HepG2 (cell line): ENCODE data around the gene VPS18. TPM values are rescaled to one million over a fixed set of nuclear protein-coding genes. Genes with fewer than 3 reads are reported as not detected.

Source experiments
- ATAC-seq: fragments of 200-7000 bp; cut with Tn5 transposase; 3 replicates; pipeline ENCODE4 v1.9.1; 2020; ENCODE audit warnings: mild to moderate bottlenecking, moderate library complexity
- BruUV-seq: library from RNA; stranded (reverse); fragments of 400-500 nt; replicated peaks from 2 replicates; lab custom pipeline; 2021; lab: Mats Ljungman, UMichigan
- CTCF ChIA-PET: fragments of 300-600 bp; formaldehyde crosslinking; extraction: SDS; loops from one replicate; lab custom pipeline; 2021; ENCODE audit warnings: low total read pairs, inconsistent platforms, low intra/inter-chr PET ratio; lab: Yijun Ruan, JAX
- POLR2A ChIA-PET: fragments of 350-600 bp; sonication (Branson Sonifier 250); formaldehyde crosslinking; loops from one replicate; lab custom pipeline; 2020; ENCODE audit warnings: antibody characterized with exemption, inconsistent platforms; lab: Yijun Ruan, JAX
- DNase-seq: peaks from one replicate; pipeline ENCODE4 v3.0.0-alpha.2; 2015; ENCODE audit warnings: low spot score
- FAIRE-seq: peaks from 3 replicates; lab custom pipeline; 2011; peaks lifted over from hg19 to GRCh38; lab: Jason Lieb, UNC
- H2AFZ ChIP-seq: one replicate; pipeline ENCODE4 v1.6.1; 2011; ENCODE audit warnings: low read length, inconsistent platforms
- H3K27ac ChIP-seq: fragments of 300-600 bp; 3 replicates; pipeline ENCODE4 v1.8.0; 2011; ENCODE audit warnings: mixed run types, mild to moderate bottlenecking, mixed read lengths, low read length, inconsistent platforms; ENCODE audit not compliant: insufficient read depth; ENCODE audit errors: extremely low read length
- H3K27me3 ChIP-seq, 2 experiments: fragments of 200-600 bp in 1 of 2; 2 replicates in 1 of 2; 3 replicates in 1 of 2; pipeline versions ENCODE4 v1.6.0 to v1.8.0; 2011; ENCODE audit warnings: low read length in 2 of 2, mild to moderate bottlenecking in 2 of 2, moderate library complexity in 2 of 2, inconsistent platforms in 1 of 2; ENCODE audit not compliant: insufficient read depth in 2 of 2, control insufficient read depth in 1 of 2
- H3K36me3 ChIP-seq, 2 experiments: fragments of 200-600 bp in 1 of 2; replicated peaks in 1 of 2; 2 replicates in 1 of 2; 3 replicates in 1 of 2; pipeline versions ENCODE4 v1.5.1 to v1.8.0; 2011; ENCODE audit warnings: low read length in 2 of 2, inconsistent platforms in 1 of 2; ENCODE audit not compliant: insufficient read depth in 2 of 2, control insufficient read depth in 1 of 2
- H3K4me1 ChIP-seq: 2 replicates; pipeline ENCODE4 v1.5.1; 2012; ENCODE audit warnings: low read length, inconsistent platforms; ENCODE audit not compliant: insufficient read depth
- H3K4me2 ChIP-seq: 2 replicates; pipeline ENCODE4 v1.6.0; 2011; ENCODE audit warnings: low read depth, low read length, inconsistent platforms
- H3K4me3 ChIP-seq, 3 experiments: fragments of 200-600 bp in 1 of 3; sonication (generic), shearing (Covaris generic) in 1 of 3; replicated peaks in 1 of 3; 2 replicates each; pipeline ENCODE4 v1.5.1; 2011 to 2016; ENCODE audit warnings: low read length in 3 of 3, inconsistent platforms in 2 of 3, low read depth in 2 of 3, mild to moderate bottlenecking in 2 of 3, control low read depth in 1 of 3, mixed read lengths in 1 of 3; ENCODE audit not compliant: insufficient read depth in 1 of 3
- H3K79me2 ChIP-seq: one replicate; pipeline ENCODE4 v1.6.1; 2011; ENCODE audit warnings: low read length, inconsistent platforms; ENCODE audit not compliant: insufficient read depth
- H3K9ac ChIP-seq: 2 replicates; pipeline ENCODE4 v1.6.0; 2011; ENCODE audit warnings: mild to moderate bottlenecking, low read depth, low read length, inconsistent platforms; ENCODE audit not compliant: insufficient read depth
- H3K9me3 ChIP-seq: 2 replicates; pipeline ENCODE4 v1.5.1; 2012; ENCODE audit warnings: mild to moderate bottlenecking, low read length
- H4K20me1 ChIP-seq: 2 replicates; pipeline ENCODE4 v1.6.0; 2011; ENCODE audit warnings: inconsistent platforms, mild to moderate bottlenecking, low read length, moderate library complexity; ENCODE audit not compliant: insufficient read depth
- CEBPB ChIP-seq: IDR thresholded peaks from 2 replicates; pipeline ENCODE4 v1.6.1; 2011; ENCODE audit warnings: low read depth, low read length, improper control_type of control experiment, borderline replicate concordance
- CEBPG ChIP-seq: IDR thresholded peaks from 2 replicates; pipeline ENCODE4 v1.6.1; 2016
- FIP1L1 ChIP-seq: fragments of 200-400 bp; formaldehyde crosslinking; IDR thresholded peaks from 2 replicates; pipeline ENCODE4 v1.6.1; 2018; ENCODE audit warnings: low read depth, mild to moderate bottlenecking, low read length, moderate library complexity, borderline replicate concordance; ENCODE audit not compliant: insufficient read depth
- HINFP ChIP-seq: sonication (generic); formaldehyde crosslinking; IDR thresholded peaks from 2 replicates; pipeline ENCODE4 v1.4.0; 2020; ENCODE audit warnings: low read depth, mild to moderate bottlenecking, missing genetic modification reagents
- KDM5A ChIP-seq: fragments of 200-600 bp; sonication (generic); IDR thresholded peaks from 2 replicates; pipeline ENCODE4 v1.7.0; 2018; ENCODE audit warnings: antibody characterized with exemption, mild to moderate bottlenecking, low read length, borderline replicate concordance
- KLF9 ChIP-seq: IDR thresholded peaks from 2 replicates; pipeline ENCODE4 v1.6.1; 2016; ENCODE audit warnings: low read depth
- MAX ChIP-seq: IDR thresholded peaks from 2 replicates; pipeline ENCODE4 v1.6.1; 2012; ENCODE audit warnings: inconsistent platforms
- MBD4 ChIP-seq: IDR thresholded peaks from 2 replicates; pipeline ENCODE4 v1.6.1; 2012; ENCODE audit warnings: low read length, inconsistent platforms, borderline replicate concordance
- MIER2 ChIP-seq: IDR thresholded peaks from 2 replicates; pipeline ENCODE4 v1.6.1; 2016; ENCODE audit warnings: missing biosample characterization, missing genetic modification reagents
- MXI1 ChIP-seq: IDR thresholded peaks from 3 replicates; pipeline ENCODE4 v1.6.1; 2012; ENCODE audit warnings: low read depth, low read length, inconsistent platforms, borderline replicate concordance
- NFKB2 ChIP-seq: sonication (generic); formaldehyde crosslinking; IDR thresholded peaks from 2 replicates; pipeline ENCODE4 v1.4.0; 2020; ENCODE audit warnings: missing genetic modification reagents, borderline replicate concordance
- PAF1 ChIP-seq: IDR thresholded peaks from 2 replicates; pipeline ENCODE4 v1.6.1; 2016; ENCODE audit warnings: missing genetic modification reagents, missing compliant biosample characterization
- ZNF557 ChIP-seq: sonication (generic); formaldehyde crosslinking; IDR thresholded peaks from 2 replicates; pipeline ENCODE4 v1.4.0; 2020; ENCODE audit warnings: missing genetic modification reagents
- ZNF740 ChIP-seq: sonication (generic); formaldehyde crosslinking; IDR thresholded peaks from 2 replicates; pipeline ENCODE4 v1.4.0; 2020; ENCODE audit warnings: missing genetic modification reagents
- ZSCAN20 ChIP-seq: sonication (generic); formaldehyde crosslinking; IDR thresholded peaks from 2 replicates; pipeline ENCODE4 v1.4.0; 2020; ENCODE audit warnings: missing genetic modification reagents, mild to moderate bottlenecking, borderline replicate concordance
- ZSCAN29 ChIP-seq: sonication (generic); formaldehyde crosslinking; conservative IDR thresholded peaks from 2 replicates; pipeline ENCODE4 v1.4.0; 2020; ENCODE audit warnings: mild to moderate bottlenecking, missing genetic modification reagents
- WGBS: methylation state at CpG from one replicate; pipeline ENCODE4 v1.1.6; 2017; ENCODE audit warnings: low lambda C conversion rate; 5-methylcytosine and 5-hydroxymethylcytosine counted together
- in situ Hi-C: cut with HindIII; loops from 2 replicates; pipeline ENCODE4 v1.10.0; 2017; ENCODE audit warnings: low pct_unique_long_range_greater_than_20kb; ENCODE audit not compliant: extremely low pct_ligation_motif_present
- intact Hi-C: fragments of 100-400 bp; cut with micrococcal nuclease; formaldehyde crosslinking; loops from one replicate; pipeline ENCODE4 v1.10.0; 2022; ENCODE audit not compliant: unreplicated experiment
- polyA plus RNA-seq, 8 experiments: library from polyadenylated mRNA; depleted of rRNA in 3 of 8; stranded (reverse) in 7 of 8; unstranded in 1 of 8; fragments of >200 nt; fragmentation: Illumina TruSeq in 4 of 8; extraction: Trizol in 4 of 8; gene quantifications; 2 replicates each; pipeline versions ENCODE4 v1.2.1 to v1.2.3, GENCODE V29; 2011 to 2016; ENCODE audit warnings: low read depth in 4 of 8, missing spikeins in 1 of 8, mixed read lengths in 1 of 8; ENCODE audit not compliant: insufficient read depth in 1 of 8
- total RNA-seq, 5 experiments: library from RNA; depleted of rRNA; stranded (reverse); fragments of >200 nt; fragmentation: Illumina TruSeq; extraction: Trizol; gene quantifications; 2 replicates each; pipeline ENCODE4 v1.2.3, GENCODE V29; 2016; ENCODE audit warnings: low read depth in 1 of 5
- TF ChIP-seq, protein P1 (sequence below): sonication (generic); formaldehyde crosslinking; IDR thresholded peaks from 2 replicates; pipeline ENCODE4 v1.4.0; 2020; ENCODE audit warnings: mild to moderate bottlenecking, missing genetic modification reagents, borderline replicate concordance

Gene VPS18
- total and polyA plus RNA-seq, 2 of the 13 experiments (the other 11 are each of a cell fraction or from before 2014, with no cell fraction given): 5.8 to 17.0 TPM

DNA sequence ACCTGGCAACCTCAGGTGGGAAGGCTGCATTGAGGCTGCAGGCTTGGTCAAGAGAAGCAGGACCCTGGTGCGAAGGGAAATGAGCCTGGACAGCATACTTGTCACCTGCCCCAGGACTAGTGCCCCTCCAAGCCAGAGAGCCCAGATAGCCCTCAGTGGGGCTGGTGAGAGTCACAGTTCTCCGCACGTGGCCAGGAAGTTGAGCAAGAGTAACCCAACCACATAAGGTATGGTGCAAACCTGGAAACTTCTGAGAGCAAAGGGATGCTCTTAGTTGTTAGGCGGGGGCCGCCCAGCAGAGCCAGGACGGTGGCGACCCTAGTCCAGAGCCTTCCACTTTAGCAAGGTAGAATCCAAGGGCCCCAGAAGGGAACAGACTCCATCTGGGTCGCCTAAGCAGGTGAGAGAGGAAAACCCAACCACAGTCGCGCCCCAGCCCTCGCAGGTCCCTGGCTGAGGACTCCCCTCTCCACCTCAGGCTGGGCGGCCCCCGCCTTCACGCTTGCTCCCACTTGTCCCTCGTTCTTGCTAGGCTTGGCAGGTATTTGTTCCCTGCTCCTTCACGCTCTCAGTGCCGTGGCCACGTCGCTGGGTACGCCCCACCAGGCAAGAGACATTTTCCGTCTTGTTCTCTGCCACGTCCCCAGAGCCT is 1.1 kb upstream of the VPS18 start:
- DNase-seq (no peak), FAIRE-seq (no peak), ATAC-seq (no peak)
- H3K4me2 ChIP-seq: peak overlapping the region; percentile 96
- H3K79me2 ChIP-seq: peaks cover 17% of the 10 kb centered on the region
- H4K20me1 ChIP-seq: no peaks in the 10 kb centered on the region
- peaks cover 4 to 14% of the 10 kb centered on the region in 2 experiments; a peak in 4 of 5 replicates for H3K36me3 ChIP-seq
- 62% methylated on average over 21 of the region's 22 CpGs for WGBS
- peak overlapping the region; percentile 71 for H2AFZ ChIP-seq
- peaks cover 36% of the 10 kb centered on the region for H3K4me1 ChIP-seq
- no peak overlapping the region for H3K27ac ChIP-seq
- no TSS peak for BruUV-seq
- ChIA-PET CTCF (interaction anchor here (5.3 kb wide), 1 partner anchor 35 kb away, joined by 80 read pairs; no protein-coding TSS in a partner anchor), POLR2A (interaction anchor here (0.8 to 2.3 kb wide), 5 partner anchors 15 to 198 kb away, joined by 3 to 40 read pairs (median 6); partner anchors contain the start of gene RAD51)
- peak overlapping the region in 2 of 3 experiments; percentile 87 to 98; a peak in 4 of 6 replicates for H3K4me3 ChIP-seq
- no peaks in the 10 kb centered on the region for H3K9me3 ChIP-seq
- in situ Hi-C loops: loop anchor here (5.0 to 10.0 kb wide), 3 partner anchors 36 to 308 kb away; partner anchors contain the start of gene RAD51
- intact Hi-C loops: loop anchor here (5.0 kb wide), 2 partner anchors 146 to 191 kb away; no protein-coding TSS in a partner anchor
- H3K27me3 ChIP-seq: no peaks in the 10 kb centered on the region; a peak in 1 of 5 replicates
- no peak overlapping the region for H3K9ac ChIP-seq
- TF ChIP-seq NFKB2 (CRISPR knock-in tag) (0 out of 2 replicates have a peak, but pooled peaks have one; percentile 19), MIER2 (CRISPR knock-in tag) (no peak), CEBPB (peak; percentile 30; the same call in 1 of the 2 replicates), ZNF557 (no peak), PAF1 (CRISPR knock-in tag) (no peak), ZSCAN20 (CRISPR knock-in tag) (no peak), MBD4 (no peak), KLF9 (no peak), ZNF740 (CRISPR knock-in tag) (no peak), MXI1 (no peak), MAX (peak; percentile 33; the same call in 1 of the 2 replicates), FIP1L1 (no peak), HINFP (no peak), ZSCAN29 (CRISPR knock-in tag) (no peak), KDM5A (no peak), CEBPG (CRISPR knock-in tag) (peak; percentile 32; the same call in 1 of the 2 replicates)
- TF ChIP-seq, protein P1, sequence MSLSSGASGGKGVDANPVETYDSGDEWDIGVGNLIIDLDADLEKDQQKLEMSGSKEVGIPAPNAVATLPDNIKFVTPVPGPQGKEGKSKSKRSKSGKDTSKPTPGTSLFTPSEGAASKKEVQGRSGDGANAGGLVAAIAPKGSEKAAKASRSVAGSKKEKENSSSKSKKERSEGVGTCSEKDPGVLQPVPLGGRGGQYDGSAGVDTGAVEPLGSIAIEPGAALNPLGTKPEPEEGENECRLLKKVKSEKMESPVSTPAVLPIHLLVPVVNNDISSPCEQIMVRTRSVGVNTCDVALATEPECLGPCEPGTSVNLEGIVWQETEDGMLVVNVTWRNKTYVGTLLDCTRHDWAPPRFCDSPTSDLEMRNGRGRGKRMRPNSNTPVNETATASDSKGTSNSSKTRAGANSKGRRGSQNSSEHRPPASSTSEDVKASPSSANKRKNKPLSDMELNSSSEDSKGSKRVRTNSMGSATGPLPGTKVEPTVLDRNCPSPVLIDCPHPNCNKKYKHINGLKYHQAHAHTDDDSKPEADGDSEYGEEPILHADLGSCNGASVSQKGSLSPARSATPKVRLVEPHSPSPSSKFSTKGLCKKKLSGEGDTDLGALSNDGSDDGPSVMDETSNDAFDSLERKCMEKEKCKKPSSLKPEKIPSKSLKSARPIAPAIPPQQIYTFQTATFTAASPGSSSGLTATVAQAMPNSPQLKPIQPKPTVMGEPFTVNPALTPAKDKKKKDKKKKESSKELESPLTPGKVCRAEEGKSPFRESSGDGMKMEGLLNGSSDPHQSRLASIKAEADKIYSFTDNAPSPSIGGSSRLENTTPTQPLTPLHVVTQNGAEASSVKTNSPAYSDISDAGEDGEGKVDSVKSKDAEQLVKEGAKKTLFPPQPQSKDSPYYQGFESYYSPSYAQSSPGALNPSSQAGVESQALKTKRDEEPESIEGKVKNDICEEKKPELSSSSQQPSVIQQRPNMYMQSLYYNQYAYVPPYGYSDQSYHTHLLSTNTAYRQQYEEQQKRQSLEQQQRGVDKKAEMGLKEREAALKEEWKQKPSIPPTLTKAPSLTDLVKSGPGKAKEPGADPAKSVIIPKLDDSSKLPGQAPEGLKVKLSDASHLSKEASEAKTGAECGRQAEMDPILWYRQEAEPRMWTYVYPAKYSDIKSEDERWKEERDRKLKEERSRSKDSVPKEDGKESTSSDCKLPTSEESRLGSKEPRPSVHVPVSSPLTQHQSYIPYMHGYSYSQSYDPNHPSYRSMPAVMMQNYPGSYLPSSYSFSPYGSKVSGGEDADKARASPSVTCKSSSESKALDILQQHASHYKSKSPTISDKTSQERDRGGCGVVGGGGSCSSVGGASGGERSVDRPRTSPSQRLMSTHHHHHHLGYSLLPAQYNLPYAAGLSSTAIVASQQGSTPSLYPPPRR (CRISPR knock-in tag): no peak
